GM19395 (cell line): ENCODE measurements around the gene NIF3L1.
"Not testable (repeated sequence)": the region's sequence is repeated elsewhere in the genome, so short reads cannot be mapped to it uniquely, and the experiment has no call there.

Experiments used
- ATAC-seq: cut with Tn5 transposase; IDR thresholded peaks from one replicate; pipeline ENCODE4 v1.9.1; 2021; ENCODE audit warnings: mild to moderate bottlenecking, moderate library complexity; ENCODE audit not compliant: unreplicated experiment

NIF3L1 gene

DNA sequence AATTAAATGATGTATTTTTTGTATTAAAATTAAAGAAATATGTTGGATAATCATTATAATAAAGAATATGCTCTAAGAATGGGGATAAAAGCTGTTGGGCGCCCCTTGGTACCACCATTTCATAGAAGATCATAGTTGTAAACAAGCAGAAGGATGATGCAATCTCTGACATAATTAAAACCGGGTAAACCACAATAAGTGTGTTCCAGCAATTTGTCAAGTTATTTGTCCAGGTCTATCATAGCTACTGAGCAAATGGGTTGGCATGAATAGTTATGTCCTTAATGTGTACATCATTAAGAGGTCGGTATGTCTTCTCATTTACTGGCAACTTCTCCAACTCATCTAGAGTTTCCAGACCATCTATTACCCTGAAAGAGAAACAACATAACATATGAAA lies 18.0 kb upstream of the NIF3L1 start:
- no peak for ATAC-seq

DNA sequence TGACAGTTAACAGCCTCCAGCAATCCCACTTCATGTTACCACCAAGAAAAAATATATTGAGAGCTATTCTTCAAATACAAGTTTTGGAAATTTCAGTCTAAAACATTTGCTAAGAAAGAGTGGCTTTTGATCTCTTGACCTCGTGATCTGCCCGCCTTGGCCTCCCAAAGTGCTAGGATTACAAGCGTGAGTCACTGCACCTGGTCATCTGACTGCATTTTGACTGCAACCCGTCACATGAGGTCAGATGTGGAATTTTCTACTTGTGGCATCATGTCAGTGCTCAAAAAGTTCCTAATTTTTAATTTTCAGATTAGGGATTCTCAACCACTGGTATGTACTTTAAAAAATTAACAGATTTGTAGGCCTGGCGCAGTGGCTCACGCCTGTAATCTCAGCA lies 15.6 kb upstream of the NIF3L1 start:
- no peak for ATAC-seq

DNA sequence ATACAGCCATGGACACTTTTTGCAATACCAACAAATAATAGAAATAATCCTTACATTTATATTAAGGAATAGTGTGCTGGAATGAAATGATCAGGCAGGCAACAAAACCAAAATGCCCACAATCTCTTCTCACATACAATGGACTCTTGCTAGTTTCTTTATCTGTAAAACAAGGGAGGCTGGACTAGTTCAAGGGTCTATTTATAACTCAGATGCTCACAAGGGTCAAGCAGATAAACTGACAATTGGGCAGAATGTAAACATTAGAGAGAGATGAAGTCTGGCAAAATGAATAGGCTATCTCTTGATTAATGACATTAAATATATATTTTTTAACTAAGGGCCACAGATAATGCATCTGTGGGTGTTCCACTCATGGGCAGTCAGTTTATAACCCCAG lies 11.7 kb upstream of the NIF3L1 start:
- ATAC-seq: no peak

DNA sequence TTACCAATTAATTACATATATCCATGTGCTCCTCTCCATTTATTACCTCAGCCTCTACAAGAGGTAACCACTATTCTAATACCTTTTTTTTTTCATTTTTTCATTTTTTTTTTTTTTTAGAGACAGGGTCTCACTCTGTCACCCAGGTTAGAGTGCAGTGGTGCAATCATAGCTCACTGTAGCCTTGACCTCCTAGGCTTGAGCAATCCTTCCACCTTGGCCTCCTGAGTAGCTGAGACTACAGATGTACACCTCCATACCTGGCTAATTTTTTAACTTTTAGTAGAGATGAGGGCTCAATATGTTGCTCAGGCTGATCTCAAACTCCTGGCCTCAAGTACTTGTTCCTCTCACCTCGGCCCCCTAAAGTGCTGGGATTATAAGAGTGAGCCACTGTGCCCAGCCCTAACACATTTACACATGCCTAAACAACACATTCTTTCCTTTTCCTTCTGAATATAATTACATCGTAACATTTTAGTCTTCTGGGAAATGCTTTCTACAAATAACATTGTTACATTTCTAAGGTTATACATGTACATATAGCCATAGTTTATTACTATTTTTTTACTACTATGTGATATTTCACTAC lies 10.8 kb upstream of the NIF3L1 start:
- ATAC-seq: no peak

DNA sequence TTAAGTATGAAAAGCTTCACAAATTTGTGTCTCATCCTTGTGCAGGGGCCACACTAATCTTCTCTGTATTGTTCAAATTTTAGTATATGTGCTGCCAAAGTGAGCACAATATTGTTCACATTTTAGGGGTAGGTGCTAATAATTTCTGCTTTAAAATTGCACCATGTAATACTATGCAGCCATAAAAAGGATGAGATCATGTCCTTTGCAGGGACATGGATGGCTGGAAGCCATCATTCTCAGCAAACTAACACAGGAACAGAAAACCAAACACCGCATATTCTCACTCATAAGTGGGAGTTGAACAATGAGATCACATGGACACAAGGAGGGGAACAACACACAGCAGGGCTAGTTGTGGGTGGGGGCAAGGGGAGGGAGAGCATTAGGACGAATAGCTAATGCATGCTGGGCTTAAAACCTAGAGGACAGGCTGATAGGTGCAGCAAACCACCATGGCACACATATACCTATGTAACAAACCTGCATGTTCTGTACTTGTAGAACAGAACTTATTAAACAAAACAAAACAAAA lies 7.4 kb upstream of the NIF3L1 start:
- ATAC-seq: not testable (repeated sequence)

DNA sequence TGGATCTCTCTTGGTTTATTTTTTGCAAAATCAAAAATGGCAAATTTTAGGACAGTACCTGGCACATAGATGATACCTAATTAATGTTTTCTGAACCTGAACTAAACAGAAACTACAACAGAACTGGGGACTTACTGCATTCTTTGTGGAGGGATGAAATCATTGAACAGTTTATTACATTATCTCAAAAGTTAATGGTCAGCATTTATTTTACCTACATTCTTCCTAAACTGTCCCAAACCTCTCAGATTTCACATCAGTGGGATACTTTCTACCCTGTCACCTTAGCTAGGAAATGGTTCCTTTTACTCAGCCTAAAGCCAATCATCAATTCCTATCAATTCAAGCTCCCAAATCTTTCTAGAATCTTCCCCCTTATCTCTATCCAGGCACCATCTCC lies 10.3 kb downstream of the NIF3L1 start:
- no peak for ATAC-seq

DNA sequence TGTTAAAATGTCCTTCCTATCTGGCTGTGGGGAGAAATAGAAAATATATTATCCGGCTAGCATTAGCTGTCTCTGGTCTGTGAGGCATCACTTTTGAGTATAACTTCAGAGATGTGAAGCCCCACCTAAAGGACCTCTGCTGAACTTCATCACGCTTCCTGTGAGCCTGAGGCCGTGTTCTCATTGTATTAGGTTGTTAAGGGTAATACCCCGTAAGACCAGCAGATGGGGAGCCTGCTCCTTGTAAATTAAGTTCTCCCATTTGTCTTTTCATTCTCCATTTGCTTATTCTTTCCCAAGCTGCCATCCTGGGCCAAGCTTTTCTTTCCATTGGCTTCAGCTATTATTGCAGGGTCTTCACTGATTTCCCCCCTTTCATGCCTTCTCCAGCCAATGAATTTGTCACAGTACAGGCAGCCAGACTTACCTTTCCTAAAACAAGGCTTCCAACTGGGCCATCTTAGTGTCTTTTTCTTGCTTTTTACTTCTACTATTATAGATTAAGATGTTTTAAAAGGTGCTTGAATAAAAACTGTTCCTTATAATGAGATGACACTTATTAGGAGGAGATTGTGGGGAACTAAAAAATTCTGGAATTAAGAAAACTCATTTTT lies 12.4 kb downstream of the NIF3L1 start:
- ATAC-seq: peak; percentile 99

DNA sequence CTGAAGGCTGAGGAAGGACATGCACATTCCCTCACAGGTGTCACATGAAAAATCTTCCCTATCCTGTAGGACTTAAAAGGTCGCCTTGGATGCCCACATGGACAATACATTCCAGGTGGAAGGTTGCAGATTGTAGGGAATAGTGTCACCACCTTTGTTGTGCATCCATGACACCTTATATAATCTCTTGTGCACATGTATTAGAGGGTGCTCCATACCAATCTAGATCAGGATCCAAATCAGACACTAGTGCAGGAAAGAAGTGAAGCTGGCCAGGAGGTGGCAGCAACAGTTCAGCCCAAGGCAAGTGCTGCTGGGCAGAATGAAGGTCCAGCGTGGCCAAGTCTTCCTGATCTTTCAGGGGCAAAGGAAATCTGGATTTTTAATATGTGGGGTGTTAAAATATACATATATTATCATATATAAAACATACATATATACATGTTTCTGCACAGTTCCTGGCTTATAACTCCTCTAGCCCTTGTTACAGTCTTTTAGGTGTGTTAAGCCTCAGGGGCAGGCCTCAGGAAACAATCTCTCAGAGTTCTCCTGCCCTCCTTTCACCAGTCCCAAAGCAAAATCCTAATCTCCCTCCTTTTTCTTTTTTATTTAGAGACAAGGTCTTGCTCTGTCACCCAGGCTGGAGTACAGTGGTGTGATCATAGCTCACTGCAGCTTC lies 16.6 kb downstream of the NIF3L1 start:
- no peak for ATAC-seq

DNA sequence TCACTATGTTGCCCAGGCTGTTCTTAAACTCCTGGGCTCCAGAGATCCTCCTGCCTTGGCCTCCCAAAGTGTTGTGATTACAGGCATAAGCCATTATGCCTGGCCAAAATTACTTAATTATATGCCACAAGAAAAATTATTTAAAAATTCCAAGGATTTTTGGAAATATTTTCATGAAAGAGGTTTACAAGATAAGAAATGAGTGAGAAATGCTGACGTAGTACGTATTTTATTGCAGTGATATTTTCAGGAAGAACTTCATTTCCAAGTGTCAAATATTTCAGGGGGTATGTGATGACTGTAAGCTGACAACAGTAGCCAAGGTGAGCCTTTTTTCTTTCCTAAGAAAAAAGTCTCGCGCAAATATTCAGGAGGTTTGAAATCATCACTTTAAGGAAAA lies 20.8 kb downstream of the NIF3L1 start:
- no peak for ATAC-seq

DNA sequence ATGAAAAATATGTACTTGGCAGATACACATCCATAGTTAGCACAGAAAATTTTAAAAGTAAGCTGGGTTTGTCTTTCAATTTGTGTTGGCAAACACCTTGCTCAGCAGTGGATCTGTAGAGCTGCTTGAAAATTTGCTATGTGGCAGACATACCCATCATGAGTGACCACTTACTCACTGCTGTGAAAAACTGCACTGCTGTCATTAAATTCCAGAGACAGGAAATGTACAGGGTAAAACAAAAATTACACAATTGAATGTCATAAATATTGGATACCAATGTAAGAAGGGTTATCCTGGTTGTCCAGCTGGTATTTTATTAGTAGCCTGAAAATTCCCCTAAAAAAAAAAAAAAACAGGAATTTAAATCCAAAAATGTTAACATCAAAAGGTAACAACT lies 24.5 kb downstream of the NIF3L1 start:
- ATAC-seq: no peak

DNA sequence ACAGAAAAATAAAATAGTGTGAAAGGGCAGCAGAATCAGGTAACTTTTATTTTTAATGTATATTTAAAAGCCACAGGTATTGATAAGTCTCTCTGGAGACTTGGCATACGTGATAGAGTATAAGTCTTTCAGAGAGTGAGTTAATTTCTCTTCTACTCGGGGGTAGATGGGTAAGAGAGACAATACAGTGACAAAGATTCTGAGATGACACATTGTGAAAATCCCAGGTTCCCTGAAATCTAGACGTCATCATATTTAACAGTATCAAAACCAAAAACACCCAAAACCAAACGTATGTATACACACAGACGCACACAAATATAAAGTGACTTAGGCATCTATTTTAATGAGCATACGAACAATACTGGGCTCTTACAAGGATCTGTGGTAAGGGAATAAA lies 33.3 kb downstream of the NIF3L1 start:
- ATAC-seq: no peak

DNA sequence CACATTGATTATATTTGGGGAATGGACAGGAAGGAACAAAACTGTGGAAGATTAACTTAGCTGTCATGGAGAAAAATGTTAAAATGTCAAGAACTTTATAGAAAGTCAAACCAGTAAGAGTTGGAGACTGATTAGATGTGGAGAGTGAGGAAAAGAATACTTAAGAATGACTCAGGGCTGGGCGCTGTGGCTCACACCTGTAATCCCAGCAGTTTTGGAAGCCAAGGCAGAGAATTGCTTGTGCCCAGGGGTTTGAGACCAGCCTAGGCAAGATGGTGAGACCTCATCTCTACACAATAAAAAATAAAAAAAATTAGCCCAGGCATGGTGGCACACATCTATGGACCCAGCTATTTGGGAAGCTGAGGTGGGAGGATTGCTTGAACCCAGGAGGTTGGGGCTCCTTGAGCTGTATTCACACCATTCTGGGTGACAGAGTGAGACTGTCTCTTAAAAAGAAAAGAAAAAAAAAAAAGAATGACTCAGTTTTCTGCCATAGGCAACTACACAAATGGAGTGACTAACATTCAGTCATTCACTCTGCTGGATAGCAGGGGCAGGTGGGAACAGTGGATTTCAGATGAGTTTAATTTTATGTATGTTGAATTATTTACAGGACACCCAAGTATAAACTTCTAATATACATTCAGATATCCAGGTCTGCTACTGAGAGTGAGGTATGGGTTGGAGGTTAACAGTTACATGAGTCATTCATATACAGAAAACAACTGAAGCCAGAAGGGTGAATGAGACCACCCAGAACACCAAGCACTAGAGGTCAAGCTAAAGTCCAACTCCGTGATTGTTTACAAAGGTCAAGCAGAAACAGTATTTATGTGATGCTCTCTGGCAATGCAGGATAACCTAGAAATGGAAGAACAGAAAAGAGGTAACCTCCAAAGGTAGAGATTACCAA lies 40.4 kb downstream of the NIF3L1 start:
- ATAC-seq: no peak

DNA sequence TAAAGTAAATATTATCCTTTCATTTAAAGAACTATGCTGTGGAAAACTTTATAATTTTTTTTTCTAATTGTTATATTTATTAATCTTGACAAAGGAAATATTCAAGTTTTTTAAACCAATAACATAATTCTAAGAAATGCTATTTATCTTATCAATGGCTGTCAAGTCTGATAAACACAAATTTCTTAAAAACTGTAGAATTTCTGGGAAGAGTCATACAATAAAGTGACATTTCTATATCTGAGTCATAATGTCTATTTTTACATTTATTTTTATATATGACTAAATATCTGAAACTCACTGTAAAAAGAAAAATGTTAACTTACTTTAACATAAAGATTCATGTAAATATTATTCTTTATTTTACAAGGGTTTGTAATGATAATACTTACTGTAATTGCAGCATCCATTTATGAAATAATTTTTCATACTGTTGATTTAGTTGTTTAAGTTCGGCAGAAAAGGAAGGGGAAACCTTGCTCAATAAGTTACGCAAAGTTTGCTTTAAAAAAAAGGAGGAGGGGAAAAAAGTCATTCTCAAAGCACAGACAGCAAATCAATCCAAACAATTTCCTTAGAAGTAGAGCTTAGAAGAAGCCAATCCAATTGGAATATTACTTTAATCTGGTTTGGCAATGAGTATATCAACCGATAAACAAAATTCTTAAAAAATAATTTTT lies 41.9 kb downstream of the NIF3L1 start:
- no peak for ATAC-seq

DNA sequence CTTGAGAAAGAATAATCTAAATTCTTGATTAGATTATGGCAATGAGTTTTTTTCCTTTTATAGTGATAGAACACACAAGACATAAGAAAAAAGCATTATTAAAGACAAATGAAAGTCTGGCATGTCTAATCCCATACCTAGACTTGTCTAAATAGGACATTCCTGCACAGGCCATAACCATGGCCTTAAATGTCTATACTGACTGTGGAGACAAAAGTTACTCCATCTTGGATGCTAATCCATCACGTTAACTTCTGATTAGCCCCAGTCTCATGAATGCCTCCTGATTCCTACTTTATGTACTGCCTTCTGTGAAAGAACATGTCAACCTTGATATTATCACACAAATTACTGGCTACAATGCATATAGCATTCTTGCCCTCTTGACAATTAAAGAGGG lies 50.7 kb downstream of the NIF3L1 start:
- ATAC-seq: no peak

DNA sequence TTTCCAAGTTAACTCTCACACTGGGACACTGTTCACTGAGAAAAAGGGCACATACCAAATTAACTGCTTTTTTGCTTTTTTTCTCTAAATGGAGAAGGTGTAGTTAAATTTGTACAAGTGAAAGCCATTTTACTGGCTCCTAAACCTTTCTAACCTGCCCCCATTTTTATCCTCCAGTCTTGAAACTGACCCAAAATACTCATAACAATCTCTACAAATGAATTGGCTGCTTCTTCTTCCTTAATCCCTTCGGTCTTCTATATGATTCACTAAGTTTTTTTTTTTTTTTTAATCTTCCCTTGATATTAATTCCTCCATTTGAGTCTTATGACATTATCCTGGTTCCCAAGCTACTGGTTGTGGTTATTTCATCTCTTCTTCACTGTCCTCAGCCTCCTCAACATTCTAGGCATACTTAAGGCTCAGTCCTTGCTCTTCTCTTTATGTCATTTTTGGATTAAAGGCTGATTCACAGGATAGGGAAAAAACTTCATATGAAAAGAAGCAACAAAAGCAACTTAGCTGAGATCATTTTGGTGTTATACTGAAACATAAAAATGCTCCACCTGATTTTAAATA lies 54.4 kb downstream of the NIF3L1 start:
- ATAC-seq: no peak

DNA sequence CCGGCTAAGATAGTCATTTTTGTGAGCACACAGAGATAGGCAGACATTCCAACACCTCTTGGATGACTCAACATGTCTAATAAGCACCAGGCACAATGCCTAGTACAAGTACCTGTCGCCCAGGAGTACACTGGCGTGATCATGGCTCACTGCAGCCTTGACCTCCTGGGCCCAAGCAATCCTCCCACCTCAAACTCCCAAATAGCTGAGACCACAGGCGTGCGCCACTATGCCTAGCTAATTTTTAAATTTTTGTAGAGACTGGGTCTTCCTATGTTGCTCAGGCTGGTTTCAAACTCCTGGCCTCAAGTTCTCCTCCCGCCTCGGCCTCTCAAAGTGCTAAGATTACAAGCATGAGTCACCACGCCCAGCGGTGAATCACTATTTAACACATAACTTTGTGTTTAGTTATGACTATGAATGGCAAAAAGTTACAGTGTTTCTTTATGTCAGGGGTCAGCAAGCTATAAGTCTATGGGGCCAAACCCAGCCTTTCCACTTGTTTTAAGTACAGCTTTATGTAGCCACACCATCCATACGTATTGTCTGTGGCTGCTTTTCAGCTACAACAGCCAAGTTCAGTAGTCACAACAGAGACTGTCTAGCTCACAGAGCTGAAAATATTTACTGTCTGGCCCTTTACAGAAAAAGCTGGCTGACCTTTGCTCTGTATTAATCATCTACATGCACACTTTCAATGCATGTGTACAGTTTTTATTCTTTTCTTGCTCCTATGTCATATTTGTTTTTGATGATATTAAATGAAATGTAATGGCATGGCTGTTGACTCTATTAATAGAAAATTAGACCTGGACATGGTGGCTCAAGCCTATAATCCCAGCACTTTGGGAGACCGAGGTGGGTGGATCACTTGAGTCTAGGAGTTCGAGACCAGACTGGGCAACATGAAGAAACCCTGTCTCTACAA lies 55.6 kb downstream of the NIF3L1 start:
- ATAC-seq: no peak

DNA sequence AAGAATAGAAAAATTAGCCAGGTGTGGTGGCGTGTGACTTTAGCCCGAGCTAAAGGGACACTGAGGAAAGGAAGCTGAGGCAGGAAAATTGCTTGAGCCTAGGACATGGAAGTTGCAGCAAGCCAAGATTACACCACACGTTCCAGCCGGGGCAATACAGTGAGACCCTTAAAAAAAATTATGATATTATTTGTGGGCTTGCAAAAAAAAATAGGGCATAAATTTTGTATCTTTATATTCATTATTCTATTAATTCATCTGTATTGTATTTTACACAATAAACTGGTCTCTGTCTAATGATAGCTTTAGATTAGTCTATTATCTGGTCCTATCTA lies 56.2 kb downstream of the NIF3L1 start:
- ATAC-seq: no peak

DNA sequence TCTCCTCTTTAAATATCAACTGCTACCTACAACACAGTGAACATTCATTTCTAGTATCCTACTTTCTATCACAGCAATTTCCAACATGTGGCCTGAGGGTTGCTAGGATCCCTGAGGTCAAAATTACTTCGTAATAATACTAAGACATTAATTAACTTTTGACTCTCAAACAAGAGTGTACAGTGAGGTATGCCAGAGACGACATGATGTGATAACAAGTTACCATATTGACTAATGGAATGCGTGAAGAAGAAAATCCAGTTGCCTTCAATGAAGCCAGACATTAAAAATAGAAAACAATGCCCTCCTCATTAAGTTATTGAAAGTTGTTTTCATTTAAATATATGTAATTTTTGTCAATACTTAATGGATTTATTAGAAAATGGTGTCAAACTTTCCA lies 61.2 kb downstream of the NIF3L1 start:
- ATAC-seq: no peak
